Thyroid gland (tissue), 4 donors: Measurements from ENCODE around the gene FALEC.

Experiments used
- CTCF ChIP-seq, 6 experiments: fragments of 200-600 bp in 3 of 6; fragments of 450-650 bp in 3 of 6; sonication (generic) in 3 of 6; IDR thresholded peaks; one replicate each; pipeline ENCODE4 v1.5.1; 2016 to 2019; ENCODE audit warnings: antibody characterized with exemption in 6 of 6, mild to moderate bottlenecking in 2 of 6, inconsistent platforms in 1 of 6, moderate library complexity in 1 of 6
- POLR2A ChIP-seq, 2 donors: fragments of 450-650 bp; IDR thresholded peaks; one replicate each; pipeline ENCODE4 v1.6.1; 2017; ENCODE audit warnings: antibody characterized with exemption in 2 of 2, mild to moderate bottlenecking in 2 of 2, moderate library complexity in 1 of 2

GRCh38 chr1:150557065-150557600, 41.6 kb downstream of the FALEC start:
- no peak for TF ChIP-seq POLR2A (IDR thresholded peaks at IDR 0.05)
- no peak for TF ChIP-seq CTCF (IDR thresholded peaks at IDR 0.05)
